ENCODE results near the gene LRRK1.

Gene LRRK1

GRCh38 chr15:101081900-101082299, 162.7 kb downstream of the LRRK1 start:
- Histone ChIP-seq H3K27ac (ENCODE audit: low read length) (no peak overlapping the region), H3K4me1 (ENCODE audit: insufficient read depth, low read length) (no peaks in the 10 kb centered on the region), H3K9ac (ENCODE audit: low read depth, low read length) (no peak overlapping the region), H3K9me3 (ENCODE audit: insufficient read depth, low read length, severe bottlenecking) (no peaks in the 10 kb centered on the region), H3K27me3 (ENCODE audit: insufficient read depth, low read length, poor library complexity) (no peaks in the 10 kb centered on the region), H2AFZ (ENCODE audit: low read depth, low read length) (no peak overlapping the region), H3K4me3 (ENCODE audit: low read depth in 1 of 2, low read length in 2 of 2) (no peak overlapping the region), H3K36me3 (ENCODE audit: insufficient read depth, low read length) (no peaks in the 10 kb centered on the region), H4K20me1 (ENCODE audit: insufficient read depth, low read length) (no peaks in the 10 kb centered on the region), H3K4me2 (ENCODE audit: insufficient read depth, low read length) (no peak overlapping the region), H3K79me2 (ENCODE audit: insufficient read depth, low read length) (no peaks in the 10 kb centered on the region)
- TF ChIP-seq, protein P1, sequence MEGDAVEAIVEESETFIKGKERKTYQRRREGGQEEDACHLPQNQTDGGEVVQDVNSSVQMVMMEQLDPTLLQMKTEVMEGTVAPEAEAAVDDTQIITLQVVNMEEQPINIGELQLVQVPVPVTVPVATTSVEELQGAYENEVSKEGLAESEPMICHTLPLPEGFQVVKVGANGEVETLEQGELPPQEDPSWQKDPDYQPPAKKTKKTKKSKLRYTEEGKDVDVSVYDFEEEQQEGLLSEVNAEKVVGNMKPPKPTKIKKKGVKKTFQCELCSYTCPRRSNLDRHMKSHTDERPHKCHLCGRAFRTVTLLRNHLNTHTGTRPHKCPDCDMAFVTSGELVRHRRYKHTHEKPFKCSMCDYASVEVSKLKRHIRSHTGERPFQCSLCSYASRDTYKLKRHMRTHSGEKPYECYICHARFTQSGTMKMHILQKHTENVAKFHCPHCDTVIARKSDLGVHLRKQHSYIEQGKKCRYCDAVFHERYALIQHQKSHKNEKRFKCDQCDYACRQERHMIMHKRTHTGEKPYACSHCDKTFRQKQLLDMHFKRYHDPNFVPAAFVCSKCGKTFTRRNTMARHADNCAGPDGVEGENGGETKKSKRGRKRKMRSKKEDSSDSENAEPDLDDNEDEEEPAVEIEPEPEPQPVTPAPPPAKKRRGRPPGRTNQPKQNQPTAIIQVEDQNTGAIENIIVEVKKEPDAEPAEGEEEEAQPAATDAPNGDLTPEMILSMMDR (IDR thresholded peaks at IDR 0.05; ENCODE audit: borderline replicate concordance, extremely low read depth, low read length, poor library complexity, severe bottlenecking), result no peak
- no peak for TF ChIP-seq EZH2 (IDR thresholded peaks at IDR 0.05; ENCODE audit: borderline replicate concordance, low read depth, low read length, severe bottlenecking)
- DNase-seq, result no peak
- ATAC-seq (ENCODE audit: insufficient read depth, low read depth), result no peak

DNA sequence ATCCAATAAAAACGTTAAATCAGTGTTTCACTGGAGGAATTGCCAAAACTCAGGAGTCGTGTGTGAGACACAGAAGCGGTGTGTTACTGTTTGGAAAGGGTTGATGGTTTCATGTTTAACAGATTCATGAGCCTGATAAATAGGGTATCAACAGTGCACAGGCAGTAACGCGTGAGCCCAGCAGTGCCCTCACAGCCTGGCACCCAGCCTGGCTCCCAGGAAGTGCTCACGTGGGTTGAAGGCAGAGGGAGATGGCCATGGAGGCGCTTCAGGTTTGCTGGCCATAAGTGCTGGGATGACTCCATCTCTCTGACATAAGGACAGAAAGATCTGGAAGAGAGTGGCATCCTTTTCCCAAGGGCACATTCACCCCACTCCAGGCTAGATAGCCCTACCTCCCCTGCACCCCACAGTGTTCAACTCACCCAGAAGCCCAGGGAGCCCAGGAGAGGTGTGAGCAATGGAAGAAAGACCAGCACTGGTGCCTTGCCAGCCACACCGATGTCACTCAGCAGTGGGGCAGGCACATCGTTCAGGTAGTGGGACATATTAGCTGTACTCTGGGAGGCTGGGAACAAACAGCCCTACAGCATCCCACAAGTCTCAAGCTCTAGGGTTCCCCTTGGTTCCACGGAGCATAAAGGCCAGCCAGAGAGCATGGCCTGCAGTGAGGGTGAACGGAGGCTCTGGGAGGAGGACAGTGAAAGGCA, 164.3 kb downstream of the LRRK1 start:
- H3K4me2 ChIP-seq (ENCODE audit: insufficient read depth, low read length), result no peak overlapping the region

DNA sequence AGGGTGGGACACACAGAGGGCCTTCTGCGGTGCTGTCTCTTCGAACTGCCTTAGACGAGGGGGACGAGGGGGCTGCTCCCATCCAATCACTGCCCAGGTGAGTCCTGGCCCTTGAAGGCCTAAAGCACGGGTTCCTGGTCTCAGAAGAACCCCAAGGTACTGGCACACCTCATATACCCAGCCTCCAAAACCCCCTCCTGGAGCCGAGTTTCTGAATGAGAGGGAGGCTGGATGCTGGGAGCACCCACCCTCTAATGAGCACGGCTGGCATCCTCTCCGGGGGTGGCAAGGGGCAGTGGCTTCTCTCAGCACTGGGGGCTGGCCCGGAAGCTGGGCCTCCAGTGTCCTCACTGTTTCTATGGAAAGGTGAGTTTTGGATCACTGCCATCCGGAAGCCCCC, 165.6 kb downstream of the LRRK1 start:
- Histone ChIP-seq H3K9me3 (ENCODE audit: insufficient read depth, low read length, severe bottlenecking) (no peaks in the 10 kb centered on the region), H3K4me3 (ENCODE audit: low read depth in 1 of 2, low read length in 2 of 2) (no peak overlapping the region), H4K20me1 (ENCODE audit: insufficient read depth, low read length) (no peaks in the 10 kb centered on the region), H3K4me1 (ENCODE audit: insufficient read depth, low read length) (peaks cover 11% of the 10 kb centered on the region), H3K36me3 (ENCODE audit: insufficient read depth, low read length) (no peaks in the 10 kb centered on the region), H2AFZ (ENCODE audit: low read depth, low read length) (no peak overlapping the region), H3K27me3 (ENCODE audit: insufficient read depth, low read length, poor library complexity) (no peaks in the 10 kb centered on the region), H3K4me2 (ENCODE audit: insufficient read depth, low read length) (no peak overlapping the region), H3K27ac (ENCODE audit: low read length) (no peak overlapping the region), H3K79me2 (ENCODE audit: insufficient read depth, low read length) (no peaks in the 10 kb centered on the region), H3K9ac (ENCODE audit: low read depth, low read length) (no peak overlapping the region)
- ATAC-seq (ENCODE audit: insufficient read depth, low read depth), result no peak
- TF ChIP-seq, protein P1 (IDR thresholded peaks at IDR 0.05; ENCODE audit: borderline replicate concordance, extremely low read depth, low read length, poor library complexity, severe bottlenecking), result no peak
- TF ChIP-seq EZH2 (IDR thresholded peaks at IDR 0.05; ENCODE audit: borderline replicate concordance, low read depth, low read length, severe bottlenecking), result no peak
- DNase-seq, result no peak

More for the DNA sequence above, 164.3 kb downstream of the LRRK1 start:
- H4K20me1 ChIP-seq (ENCODE audit: insufficient read depth, low read length), result no peaks in the 10 kb centered on the region
- H3K9me3 ChIP-seq (ENCODE audit: insufficient read depth, low read length, severe bottlenecking), result no peaks in the 10 kb centered on the region
- H3K4me1 ChIP-seq (ENCODE audit: insufficient read depth, low read length), result peaks cover 3% of the 10 kb centered on the region
- ATAC-seq (ENCODE audit: insufficient read depth, low read depth) (no peak), DNase-seq (no peak)
- H3K9ac ChIP-seq (ENCODE audit: low read depth, low read length), result no peak overlapping the region
- TF ChIP-seq, protein P1 (IDR thresholded peaks at IDR 0.05; ENCODE audit: borderline replicate concordance, extremely low read depth, low read length, poor library complexity, severe bottlenecking), result no peak
- TF ChIP-seq EZH2 (IDR thresholded peaks at IDR 0.05; ENCODE audit: borderline replicate concordance, low read depth, low read length, severe bottlenecking), result no peak
- no peaks in the 10 kb centered on the region for H3K79me2 ChIP-seq (ENCODE audit: insufficient read depth, low read length)
- H3K36me3 ChIP-seq (ENCODE audit: insufficient read depth, low read length), result no peaks in the 10 kb centered on the region
- H3K27me3 ChIP-seq (ENCODE audit: insufficient read depth, low read length, poor library complexity), result no peaks in the 10 kb centered on the region
- no peak overlapping the region for H2AFZ ChIP-seq (ENCODE audit: low read depth, low read length)
- H3K4me3 ChIP-seq (ENCODE audit: low read depth in 1 of 2, low read length in 2 of 2), result no peak overlapping the region
- H3K27ac ChIP-seq (ENCODE audit: low read length), result no peak overlapping the region
